Heart left ventricle (tissue), 16 donors: ENCODE measurements around the gene RAB20. TPM values are rescaled to one million over a fixed set of nuclear protein-coding genes. Genes with fewer than 3 reads are reported as not detected.

Source experiments
- ATAC-seq, 4 donors: fragments of 200-7000 bp; cut with Tn5 transposase; one replicate each; pipeline ENCODE4 v1.9.1; 2020 to 2022; ENCODE audit warnings: moderate library complexity in 4 of 4, mild to moderate bottlenecking in 3 of 4, moderate number of reproducible peaks in 1 of 4
- DNase-seq, 5 donors: peaks; one replicate each; pipeline ENCODE4 v3.0.0-alpha.2; 2020
- H3K27ac ChIP-seq, 12 donors: fragments of 200-600 bp; sonication (generic) in 4 of 12; one replicate each; pipeline versions ENCODE4 v1.5.0 to v1.8.0; 2016 to 2022; ENCODE audit warnings: mild to moderate bottlenecking in 2 of 12
- H3K27me3 ChIP-seq, 9 donors: fragments of 200-600 bp; sonication (generic) in 2 of 9; one replicate each; pipeline versions ENCODE4 v1.5.1 to v1.8.0; 2016 to 2022; ENCODE audit warnings: mild to moderate bottlenecking in 3 of 9
- H3K36me3 ChIP-seq, 9 donors: fragments of 200-600 bp; sonication (generic) in 2 of 9; one replicate each; pipeline versions ENCODE4 v1.5.0 to v1.8.0; 2018 to 2022; ENCODE audit warnings: mild to moderate bottlenecking in 2 of 9
- H3K4me1 ChIP-seq, 12 donors: fragments of 200-600 bp; sonication (generic) in 4 of 12; one replicate each; pipeline versions ENCODE4 v1.5.0 to v1.8.0; 2016 to 2022; ENCODE audit warnings: mild to moderate bottlenecking in 3 of 12
- H3K4me3 ChIP-seq, 12 donors: fragments of 200-600 bp; sonication (generic) in 4 of 12; one replicate each; pipeline versions ENCODE4 v1.5.0 to v1.8.0; 2017 to 2022; ENCODE audit warnings: mild to moderate bottlenecking in 9 of 12, moderate library complexity in 4 of 12
- H3K9me3 ChIP-seq, 12 donors: fragments of 200-600 bp; sonication (generic) in 4 of 12; one replicate each; pipeline versions ENCODE4 v1.5.0 to v1.8.0; 2016 to 2022; ENCODE audit warnings: mild to moderate bottlenecking in 1 of 12
- POLR2A ChIP-seq, 2 donors: fragments of 450-650 bp; IDR thresholded peaks; one replicate each; pipeline ENCODE4 v1.6.1; 2017; ENCODE audit warnings: antibody characterized with exemption in 2 of 2, mild to moderate bottlenecking in 2 of 2, moderate library complexity in 2 of 2
- WGBS, 4 donors: extraction: QIAGEN DNeasy Blood & Tissue Kit in 2 of 4; methylation state at CpG; one replicate each; pipeline versions ENCODE4 v1.1.5 to v1.1.7; 2013 to 2018; 5-methylcytosine and 5-hydroxymethylcytosine counted together
- intact Hi-C, 10 donors: fragments of 100-400 bp; cut with DNase I; formaldehyde crosslinking; loops; one replicate each; pipeline versions ENCODE4 v1.11.1 to v1.14.2; 2022
- polyA plus RNA-seq, 2 donors: library from polyadenylated mRNA; stranded (reverse); fragments of 200-250 nt; gene quantifications; one replicate each; pipeline ENCODE4 v1.2.3, GENCODE V29; 2013
- total RNA-seq, 9 donors: library from RNA; depleted of rRNA in 2 of 9; stranded (reverse); fragments of >200 nt in 2 of 9; fragmentation: NEBNext Ultra II Directional in 3 of 9; extraction: Animal tissue kit (Norgen Biotek cat#: 25700) in 3 of 9; gene quantifications; one replicate each; pipeline versions ENCODE4 v1.1.0 to v1.2.4, GENCODE V29; 2016 to 2023
- TF ChIP-seq, protein P1 (sequence below), 12 donors: fragments of 200-600 bp; sonication (generic) in 4 of 12; IDR thresholded peaks; one replicate each; pipeline versions ENCODE4 v1.5.0 to v1.8.0; 2018 to 2022; ENCODE audit warnings: antibody characterized with exemption in 12 of 12, mild to moderate bottlenecking in 5 of 12
- donor health status: ischemic (EF 13 %, LVEDD 7.1; RV severe dilation, severe dysfunction).
- donor health status: healthy with polysubstance abuse.
- donor health status: DM: no; HTN: yes; CAD: no.
- donor health status: DM: no; HTN: no; CAD: no.
- donor health status: ischemic (EF 25% LVEDD 6.9; RV normal size, moderate dysfunction).
- donor health status: ischemic (EF 25% LVEDD 5.7; RV mildly dilated, moderate dysfunction).
- donor health status: healthy.
- donor health status: DM: yes; HTN: yes; CAD: no.
- donor health status: ischemic (EF 35%, LVEDD 5.7; RV mildly dilated, moderate dysfunction).
- donor health status: nonischemic (EF 11% LVEDD 7.7; RV severe dilation, severe dysfunction).
- donor health status: DM: yes; HTN: yes; CAD: no.
- donor health status: PGD.
- donor health status: ischemic (EF 29% LVEDD 5.4; RV normal size, mild dysfunction).
- donor health status: nonischemic (EF 23%, LVEDD 6.1; RV moderate dilation, normal function).

RAB20 gene
- total and polyA plus RNA-seq, 11 donors, result 5.5 to 30.2 (median 13.7) TPM

DNA sequence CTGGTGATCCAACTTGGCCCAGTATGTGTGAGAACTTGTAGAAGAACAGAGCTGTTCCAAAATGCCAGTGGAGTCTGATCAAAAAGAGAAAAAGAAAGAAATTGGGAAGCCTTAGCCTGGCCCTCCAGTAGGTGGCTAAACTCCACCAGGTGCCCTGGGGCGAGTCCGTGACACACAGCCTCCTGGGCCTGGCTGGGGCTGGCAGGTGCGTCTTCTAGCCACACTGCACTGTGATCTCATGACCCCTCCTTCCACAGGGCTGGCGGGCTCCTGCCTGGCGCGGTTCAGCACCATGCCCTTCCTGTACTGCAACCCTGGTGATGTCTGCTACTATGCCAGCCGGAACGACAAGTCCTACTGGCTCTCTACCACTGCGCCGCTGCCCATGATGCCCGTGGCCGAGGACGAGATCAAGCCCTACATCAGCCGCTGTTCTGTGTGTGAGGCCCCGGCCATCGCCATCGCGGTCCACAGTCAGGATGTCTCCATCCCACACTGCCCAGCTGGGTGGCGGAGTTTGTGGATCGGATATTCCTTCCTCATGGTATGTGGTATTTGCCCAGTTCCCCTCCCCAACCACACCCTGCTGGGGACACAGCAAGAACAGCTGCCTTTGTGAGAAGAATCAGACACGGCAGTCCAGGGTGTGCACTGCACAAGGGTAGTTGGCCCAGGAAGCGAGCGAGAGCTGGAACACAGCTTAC lies 53.7 kb downstream of the RAB20 start:
- no peaks in the 10 kb centered on the region for H3K9me3 ChIP-seq
- DNase-seq, result peak; percentile 46 to 82 (median 66)
- H3K4me1 ChIP-seq, result peaks cover 0 to 63% (median 37%) of the 10 kb centered on the region in 12 donors
- WGBS, 4 donors, result 54 to 90% (median 74%) methylated on average over 17 to 23 of the region's 23 CpGs
- peak; percentile 60 to 82 (median 75) for ATAC-seq
- intact Hi-C loops, result loop anchor here in 5 of 10 donors (1.0 to 10.0 kb wide), 4 partner anchors 17 to 57 kb away; partner anchors contain the start of gene RAB20 (in 5 of the 5)
- no peaks in the 10 kb centered on the region for H3K27me3 ChIP-seq
- no peak overlapping the region for H3K4me3 ChIP-seq
- no peak for TF ChIP-seq POLR2A (IDR thresholded peaks at IDR 0.05)
- TF ChIP-seq, protein P1, sequence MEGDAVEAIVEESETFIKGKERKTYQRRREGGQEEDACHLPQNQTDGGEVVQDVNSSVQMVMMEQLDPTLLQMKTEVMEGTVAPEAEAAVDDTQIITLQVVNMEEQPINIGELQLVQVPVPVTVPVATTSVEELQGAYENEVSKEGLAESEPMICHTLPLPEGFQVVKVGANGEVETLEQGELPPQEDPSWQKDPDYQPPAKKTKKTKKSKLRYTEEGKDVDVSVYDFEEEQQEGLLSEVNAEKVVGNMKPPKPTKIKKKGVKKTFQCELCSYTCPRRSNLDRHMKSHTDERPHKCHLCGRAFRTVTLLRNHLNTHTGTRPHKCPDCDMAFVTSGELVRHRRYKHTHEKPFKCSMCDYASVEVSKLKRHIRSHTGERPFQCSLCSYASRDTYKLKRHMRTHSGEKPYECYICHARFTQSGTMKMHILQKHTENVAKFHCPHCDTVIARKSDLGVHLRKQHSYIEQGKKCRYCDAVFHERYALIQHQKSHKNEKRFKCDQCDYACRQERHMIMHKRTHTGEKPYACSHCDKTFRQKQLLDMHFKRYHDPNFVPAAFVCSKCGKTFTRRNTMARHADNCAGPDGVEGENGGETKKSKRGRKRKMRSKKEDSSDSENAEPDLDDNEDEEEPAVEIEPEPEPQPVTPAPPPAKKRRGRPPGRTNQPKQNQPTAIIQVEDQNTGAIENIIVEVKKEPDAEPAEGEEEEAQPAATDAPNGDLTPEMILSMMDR (IDR thresholded peaks at IDR 0.05), result peak in 6 of 12 donors; percentile 9 to 31 (median 16)
- H3K36me3 ChIP-seq, result peaks cover 0 to 99% (median 81%) of the 10 kb centered on the region in 9 donors
- H3K27ac ChIP-seq, result peak overlapping the region; percentile 71 to 97 (median 86)

DNA sequence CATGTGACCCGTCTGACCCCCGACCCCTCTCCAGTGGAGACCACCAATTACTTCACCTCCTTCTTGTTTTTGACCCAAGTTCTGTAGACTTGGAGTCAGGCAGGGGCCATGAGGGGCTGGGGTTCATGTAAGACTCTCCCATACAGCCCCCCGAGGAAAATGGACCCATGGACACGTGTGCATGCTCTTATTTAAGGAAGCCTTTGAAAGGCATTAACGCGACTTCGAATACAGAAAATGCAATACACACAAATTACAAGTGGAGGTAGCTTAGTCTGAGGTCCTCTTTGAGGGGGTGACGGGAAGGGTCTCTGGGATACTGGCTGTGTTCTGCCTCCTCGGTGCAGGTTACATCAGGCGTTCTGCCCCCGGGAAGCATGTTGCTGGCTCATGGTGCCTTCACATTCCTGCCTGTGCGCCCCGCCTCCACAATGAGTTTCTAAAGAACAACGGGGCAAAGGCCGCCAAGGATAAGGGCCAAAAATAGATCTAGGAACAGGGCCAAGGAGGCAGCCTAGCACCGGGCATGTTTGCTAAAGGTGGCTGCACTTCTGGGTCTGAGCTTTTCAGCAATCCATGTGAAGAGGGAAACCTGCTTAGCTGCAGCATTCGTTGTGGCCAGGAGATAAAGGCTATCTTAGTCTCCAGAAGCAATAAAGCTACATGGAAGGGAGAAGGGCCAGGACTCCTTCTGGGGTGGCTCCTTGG lies 54.5 kb downstream of the RAB20 start:
- Histone ChIP-seq H3K27me3 (no peaks in the 10 kb centered on the region), H3K9me3 (no peaks in the 10 kb centered on the region), H3K4me1 (peaks cover 0 to 63% (median 37%) of the 10 kb centered on the region in 12 donors), H3K4me3 (no peak overlapping the region), H3K27ac (peak overlapping the region; percentile 71 to 97 (median 86)), H3K36me3 (peaks cover 0 to 99% (median 80%) of the 10 kb centered on the region in 9 donors)
- DNase-seq (peak; percentile 77 to 89 (median 82)), ATAC-seq (peak; percentile 61 to 85 (median 70))
- WGBS, 4 donors, result 32 to 56% (median 41%) methylated on average over 17 of the region's 17 CpGs
- intact Hi-C loops, result loop anchor here in 5 of 10 donors (2.0 to 10.0 kb wide), 3 partner anchors 54 to 58 kb away; partner anchors contain the start of gene RAB20 (in 5 of the 5)
- TF ChIP-seq, protein P1 (IDR thresholded peaks at IDR 0.05), result no peak
- no peak for TF ChIP-seq POLR2A (IDR thresholded peaks at IDR 0.05)

DNA sequence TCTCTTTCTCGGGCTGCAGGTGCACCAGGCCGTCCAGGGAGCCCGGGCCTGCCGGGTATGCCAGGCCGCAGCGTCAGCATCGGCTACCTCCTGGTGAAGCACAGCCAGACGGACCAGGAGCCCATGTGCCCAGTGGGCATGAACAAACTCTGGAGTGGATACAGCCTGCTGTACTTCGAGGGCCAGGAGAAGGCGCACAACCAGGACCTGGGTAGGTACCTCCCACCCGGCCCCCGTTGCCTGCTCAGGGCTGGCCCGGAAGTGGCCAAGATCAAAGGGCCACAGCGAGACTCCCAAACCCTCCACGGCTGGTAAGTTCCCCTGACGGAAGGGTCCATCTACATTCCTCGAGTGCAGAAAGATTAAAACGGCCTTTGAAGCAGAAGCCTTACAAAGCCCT lies 55.1 kb downstream of the RAB20 start:
- Histone ChIP-seq H3K4me3 (no peak overlapping the region), H3K27me3 (no peaks in the 10 kb centered on the region), H3K36me3 (peaks cover 0 to 99% (median 79%) of the 10 kb centered on the region in 9 donors), H3K27ac (peak overlapping the region in 11 of 12 donors; percentile 36 to 97 (median 87)), H3K9me3 (no peaks in the 10 kb centered on the region), H3K4me1 (peaks cover 0 to 63% (median 37%) of the 10 kb centered on the region in 12 donors)
- TF ChIP-seq, protein P1 (IDR thresholded peaks at IDR 0.05), result no peak
- TF ChIP-seq POLR2A (IDR thresholded peaks at IDR 0.05), result no peak
- DNase-seq, result peak in 1 of 5 donors; percentile 32
- 71 to 81% (median 78%) methylated on average over 18 of the region's 18 CpGs for WGBS, 4 donors
- no peak for ATAC-seq
- intact Hi-C loops, result loop anchor here in 5 of 10 donors (2.0 to 10.0 kb wide), 3 partner anchors 54 to 58 kb away; partner anchors contain the start of gene RAB20 (in 5 of the 5)
